Common myeloid progenitor, CD34-positive (primary cell): ENCODE data around the gene ADAMTS13.

Experiments
- CTCF ChIA-PET: fragments of 350-600 bp; sonication (Branson Sonifier 250); formaldehyde crosslinking; loops from one replicate; lab custom pipeline; 2021; ENCODE audit warnings: antibody characterized with exemption; lab: Charles Lee
- POLR2A ChIA-PET: fragments of 350-600 bp; sonication (Branson Sonifier 250); formaldehyde crosslinking; loops from one replicate; lab custom pipeline; 2021; ENCODE audit warnings: antibody characterized with exemption; lab: Charles Lee
- DNase-seq, 3 donors: peaks; one replicate each; pipeline versions ENCODE4 v3.0.0 to v3.0.0-alpha.2; 2013
- H3K27ac ChIP-seq, 2 experiments: 1 replicate in 1 of 2; 2 replicates in 1 of 2; pipeline ENCODE4 v1.7.0; 2013; ENCODE audit warnings: inconsistent platforms in 2 of 2, low read length in 2 of 2, mild to moderate bottlenecking in 2 of 2, low read depth in 1 of 2, moderate library complexity in 1 of 2; ENCODE audit not compliant: severe bottlenecking in 2 of 2, insufficient read depth in 1 of 2, poor library complexity in 1 of 2
- H3K27me3 ChIP-seq, 5 experiments: replicated peaks in 2 of 5; 1 replicate in 3 of 5; 2 replicates in 2 of 5; pipeline versions ENCODE4 v1.6.1 to v1.7.0; 2013; ENCODE audit warnings: low read length in 4 of 5, mild to moderate bottlenecking in 2 of 5, moderate library complexity in 2 of 5, inconsistent platforms in 1 of 5; ENCODE audit not compliant: insufficient read depth in 5 of 5, control insufficient read depth in 4 of 5
- H3K36me3 ChIP-seq, 4 experiments: 1 replicate in 2 of 4; 2 replicates in 2 of 4; pipeline versions ENCODE4 v1.6.1 to v1.7.0; 2013; ENCODE audit warnings: low read length in 3 of 4, control low read depth in 1 of 4, mild to moderate bottlenecking in 1 of 4; ENCODE audit not compliant: control insufficient read depth in 4 of 4, insufficient read depth in 4 of 4
- H3K4me1 ChIP-seq, 4 experiments: 1 replicate in 3 of 4; 2 replicates in 1 of 4; pipeline versions ENCODE4 v1.6.1 to v1.7.1; 2013; ENCODE audit warnings: low read length in 3 of 4, mild to moderate bottlenecking in 3 of 4, control low read depth in 1 of 4, inconsistent platforms in 1 of 4, moderate library complexity in 1 of 4; ENCODE audit not compliant: control insufficient read depth in 4 of 4, insufficient read depth in 4 of 4; ENCODE audit errors: control extremely low read depth in 1 of 4
- H3K4me3 ChIP-seq, 7 experiments: 1 replicate in 4 of 7; 2 replicates in 3 of 7; pipeline versions ENCODE4 v1.5.1 to v1.7.0; 2013; ENCODE audit warnings: mild to moderate bottlenecking in 7 of 7, low read length in 6 of 7, moderate library complexity in 6 of 7, inconsistent platforms in 2 of 7, low read depth in 2 of 7, control low read depth in 1 of 7; ENCODE audit not compliant: insufficient read depth in 4 of 7, control insufficient read depth in 1 of 7; ENCODE audit errors: extremely low read depth in 1 of 7
- H3K9me3 ChIP-seq, 5 experiments: 1 replicate in 4 of 5; 2 replicates in 1 of 5; pipeline versions ENCODE4 v1.6.1 to v1.7.1; 2013; ENCODE audit warnings: low read length in 4 of 5, mild to moderate bottlenecking in 2 of 5, inconsistent platforms in 1 of 5, low read depth in 1 of 5, moderate library complexity in 1 of 5; ENCODE audit not compliant: control insufficient read depth in 4 of 5, insufficient read depth in 2 of 5; ENCODE audit errors: control extremely low read depth in 1 of 5
- WGBS: methylation state at CpG from one replicate; pipeline ENCODE4 v1.1.5; 2013; ENCODE audit not compliant: insufficient coverage; 5-methylcytosine and 5-hydroxymethylcytosine counted together

The ADAMTS13 gene

DNA sequence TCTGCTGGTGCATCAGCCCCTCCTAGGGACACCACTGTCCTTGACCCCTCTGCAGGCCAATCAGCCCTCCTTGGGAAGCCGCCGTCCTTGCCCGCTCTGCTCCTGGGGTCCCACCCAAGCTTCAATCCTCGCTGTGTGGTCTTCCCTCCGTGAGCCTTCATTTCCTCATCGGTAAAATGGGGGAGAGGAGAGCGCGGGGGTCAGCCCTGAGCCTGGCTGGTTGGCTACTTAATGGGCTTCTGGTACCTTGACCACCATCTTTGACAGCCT is 69.4 kb downstream of the ADAMTS13 start:
- POLR2A ChIA-PET, result no interaction called here

DNA sequence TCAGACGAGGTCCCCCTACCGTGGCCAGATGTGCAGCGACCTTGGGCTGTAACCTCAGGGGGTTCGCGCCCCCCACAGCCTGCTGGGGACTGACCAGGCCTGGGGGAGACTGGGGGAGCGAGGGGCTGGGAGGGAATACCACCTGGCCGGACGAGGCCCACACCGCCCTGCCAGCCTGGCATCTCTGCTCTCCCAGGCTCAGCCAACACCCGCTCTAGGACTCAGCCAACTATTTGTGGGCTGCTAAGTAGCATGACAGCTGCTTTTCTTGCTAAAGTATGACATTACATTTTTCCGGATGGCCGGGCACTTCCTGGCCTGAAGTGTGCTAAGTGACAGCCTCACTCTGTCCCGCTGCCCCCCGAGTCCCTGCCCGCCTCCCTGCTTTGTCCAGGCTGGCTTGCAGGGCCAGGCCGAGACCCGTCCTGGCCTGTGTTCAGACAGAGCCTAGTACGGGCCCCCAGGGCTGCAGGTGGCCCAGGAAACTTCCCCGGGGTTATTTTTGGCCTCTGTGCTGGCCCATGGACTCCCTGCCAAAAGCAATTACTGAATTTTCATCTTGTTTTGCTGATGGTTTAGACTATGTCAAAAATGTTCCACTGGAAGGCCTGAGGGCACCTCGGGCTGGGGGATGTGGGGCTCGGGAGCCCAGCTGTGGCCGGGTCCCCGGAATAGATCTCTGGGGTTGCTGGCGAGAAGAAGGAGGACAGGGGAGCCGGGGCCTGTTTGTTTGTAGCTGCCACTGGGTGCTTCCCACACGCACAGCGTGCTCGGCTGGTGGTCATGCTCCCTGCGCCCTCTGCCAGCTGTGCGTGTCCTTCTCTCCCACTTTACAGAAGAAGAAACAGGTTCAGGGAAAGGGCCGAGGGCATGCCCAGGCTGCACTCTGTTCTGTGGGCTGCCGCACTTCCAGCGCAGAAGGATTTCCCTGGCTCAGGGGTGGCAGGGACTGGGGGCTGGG is 70.2 kb downstream of the ADAMTS13 start:
- no peak overlapping the region for H3K27ac ChIP-seq
- H3K36me3 ChIP-seq, result no peaks in the 10 kb centered on the region
- no peak overlapping the region for H3K4me3 ChIP-seq
- POLR2A ChIA-PET, result no interaction called here
- CTCF ChIA-PET, result interaction anchor here (0.8 kb wide), 1 partner anchor 94 kb away, joined by 3 read pairs; no protein-coding TSS in a partner anchor
- no peak for DNase-seq
- no peaks in the 10 kb centered on the region for H3K9me3 ChIP-seq
- H3K4me1 ChIP-seq, result peaks cover 0 to 10% (median 8%) of the 10 kb centered on the region in 4 experiments
- WGBS, result 93% methylated on average over 30 of the region's 33 CpGs
- no peaks in the 10 kb centered on the region for H3K27me3 ChIP-seq

More for the DNA sequence above, 69.4 kb downstream of the ADAMTS13 start:
- Histone ChIP-seq H3K4me3 (no peak overlapping the region), H3K27ac (no peak overlapping the region), H3K9me3 (no peaks in the 10 kb centered on the region), H3K36me3 (no peaks in the 10 kb centered on the region), H3K27me3 (no peaks in the 10 kb centered on the region), H3K4me1 (peaks cover 0 to 10% (median 8%) of the 10 kb centered on the region in 4 experiments)
- no peak for DNase-seq
- CTCF ChIA-PET, result interaction anchor here (0.8 kb wide), 1 partner anchor 93 kb away, joined by 3 read pairs; no protein-coding TSS in a partner anchor
- WGBS, result 100% methylated on average over 1 of the region's 8 CpGs

DNA sequence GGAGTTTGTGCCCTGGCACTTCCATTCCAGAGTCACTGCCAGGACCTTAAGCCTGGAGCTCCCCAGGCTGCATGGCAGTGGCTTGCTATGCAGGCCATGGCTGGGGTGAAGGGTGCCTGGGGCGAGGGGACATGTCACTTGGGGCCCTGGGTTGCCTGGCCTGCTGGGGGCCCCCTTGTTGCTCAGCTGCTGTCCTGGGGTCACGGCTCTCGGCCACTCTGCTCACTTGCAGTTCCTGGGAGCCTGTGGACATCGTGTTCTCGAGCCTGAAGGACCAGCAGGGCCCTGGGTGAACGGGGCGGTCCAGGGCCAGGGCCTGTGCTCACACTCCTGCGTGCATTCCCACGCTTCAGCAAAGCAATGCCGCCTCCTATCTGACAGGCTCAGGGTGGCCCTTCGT is 71.3 kb downstream of the ADAMTS13 start:
- Histone ChIP-seq H3K27me3 (no peaks in the 10 kb centered on the region), H3K4me1 (peaks cover 0 to 3% (median 0%) of the 10 kb centered on the region in 4 experiments), H3K4me3 (no peak overlapping the region), H3K36me3 (no peaks in the 10 kb centered on the region), H3K27ac (no peak overlapping the region), H3K9me3 (no peaks in the 10 kb centered on the region)
- 86% methylated on average over 11 of the region's 11 CpGs for WGBS
- ChIA-PET POLR2A (no interaction called here), CTCF (interaction anchor here (1.0 kb wide), 1 partner anchor 12 kb away, joined by 3 read pairs; no protein-coding TSS in a partner anchor)
- no peak for DNase-seq

DNA sequence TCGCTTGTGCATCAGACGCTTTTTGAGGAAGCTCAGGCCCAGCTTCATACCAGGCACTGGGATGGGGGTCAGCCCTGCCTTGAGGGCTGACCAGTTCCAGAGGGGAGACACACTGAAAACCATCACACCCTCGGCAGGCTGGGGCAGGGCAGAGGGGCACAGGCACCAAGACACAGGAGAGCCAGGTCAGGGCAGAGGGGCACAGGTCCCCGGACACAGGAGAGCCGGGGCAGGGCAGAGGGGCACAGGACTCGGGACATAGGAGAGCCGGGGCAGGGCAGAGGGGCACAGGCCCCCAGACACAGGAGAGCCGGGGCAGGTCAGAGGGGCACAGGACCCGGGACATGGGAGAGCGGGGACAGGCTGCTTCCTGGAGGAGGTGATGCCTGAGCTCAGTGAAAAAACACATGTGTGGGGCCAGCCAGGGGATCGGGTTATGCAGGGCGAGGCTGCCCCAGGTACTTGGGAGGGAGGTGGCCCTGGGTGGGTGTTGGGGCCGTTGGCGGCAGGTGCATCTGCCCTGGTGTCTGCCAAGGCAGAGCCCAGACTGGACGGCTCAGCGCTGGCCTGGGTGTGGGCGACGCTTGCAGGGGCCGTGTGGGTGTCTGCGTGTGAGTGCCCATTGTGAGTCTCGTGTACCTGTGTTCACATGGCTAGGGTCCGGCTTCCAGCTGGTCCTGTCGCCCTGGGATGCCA is 71.8 kb downstream of the ADAMTS13 start:
- CTCF ChIA-PET, result interaction anchor here (1.0 to 2.3 kb wide), 3 partner anchors 12 to 90 kb away, joined by 3 to 9 read pairs (median 4); no protein-coding TSS in a partner anchor
- Histone ChIP-seq H3K27ac (no peak overlapping the region), H3K27me3 (no peaks in the 10 kb centered on the region), H3K4me1 (peaks cover 0 to 3% (median 0%) of the 10 kb centered on the region in 4 experiments), H3K4me3 (no peak overlapping the region), H3K36me3 (no peaks in the 10 kb centered on the region), H3K9me3 (no peaks in the 10 kb centered on the region)
- no peak for DNase-seq
- POLR2A ChIA-PET, result no interaction called here
- WGBS, result 93% methylated on average over 23 of the region's 23 CpGs

DNA sequence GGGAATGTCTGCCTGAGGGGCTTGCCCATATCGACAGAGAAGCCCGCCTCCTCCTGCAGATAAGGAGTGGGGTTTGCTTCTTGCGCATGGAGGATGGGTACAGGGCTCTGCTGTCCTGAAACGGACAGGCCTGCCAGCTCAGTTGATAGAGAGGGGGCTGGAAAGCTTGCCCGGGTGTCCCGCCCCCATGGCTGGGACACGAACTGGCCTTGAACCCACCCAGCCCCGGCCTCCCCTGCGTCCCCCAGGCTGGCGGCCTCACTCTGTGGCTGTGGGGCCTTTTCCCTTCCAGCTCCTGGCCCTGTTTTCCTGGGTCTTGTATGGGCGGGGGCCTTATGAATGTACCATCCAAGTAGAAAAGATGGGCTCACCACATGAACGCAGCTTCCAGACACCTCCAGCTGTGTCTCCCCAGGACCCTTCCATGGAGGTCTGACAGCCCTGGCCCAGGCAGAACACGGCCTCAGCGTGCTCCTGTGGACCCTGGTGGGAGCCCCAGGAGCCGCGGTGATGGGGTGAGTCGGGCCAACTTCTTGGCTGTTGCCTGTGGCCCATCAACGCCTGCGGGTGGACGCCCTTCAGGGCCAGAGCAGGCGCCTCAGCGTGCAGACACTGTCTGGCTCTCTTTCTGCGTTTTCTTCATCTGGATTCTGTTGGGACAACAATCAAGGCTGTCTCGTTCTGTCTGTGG is 72.6 kb downstream of the ADAMTS13 start:
- DNase-seq, result no peak
- Histone ChIP-seq H3K36me3 (no peaks in the 10 kb centered on the region), H3K27ac (no peak overlapping the region), H3K27me3 (no peaks in the 10 kb centered on the region), H3K4me1 (peaks cover 0 to 3% (median 0%) of the 10 kb centered on the region in 4 experiments), H3K4me3 (no peak overlapping the region), H3K9me3 (no peaks in the 10 kb centered on the region)
- ChIA-PET CTCF (interaction anchor here (0.9 to 2.3 kb wide), 4 partner anchors 8 to 309 kb away, joined by 4 to 22 read pairs (median 7); no protein-coding TSS in a partner anchor), POLR2A (no interaction called here)
- 98% methylated on average over 23 of the region's 24 CpGs for WGBS

DNA sequence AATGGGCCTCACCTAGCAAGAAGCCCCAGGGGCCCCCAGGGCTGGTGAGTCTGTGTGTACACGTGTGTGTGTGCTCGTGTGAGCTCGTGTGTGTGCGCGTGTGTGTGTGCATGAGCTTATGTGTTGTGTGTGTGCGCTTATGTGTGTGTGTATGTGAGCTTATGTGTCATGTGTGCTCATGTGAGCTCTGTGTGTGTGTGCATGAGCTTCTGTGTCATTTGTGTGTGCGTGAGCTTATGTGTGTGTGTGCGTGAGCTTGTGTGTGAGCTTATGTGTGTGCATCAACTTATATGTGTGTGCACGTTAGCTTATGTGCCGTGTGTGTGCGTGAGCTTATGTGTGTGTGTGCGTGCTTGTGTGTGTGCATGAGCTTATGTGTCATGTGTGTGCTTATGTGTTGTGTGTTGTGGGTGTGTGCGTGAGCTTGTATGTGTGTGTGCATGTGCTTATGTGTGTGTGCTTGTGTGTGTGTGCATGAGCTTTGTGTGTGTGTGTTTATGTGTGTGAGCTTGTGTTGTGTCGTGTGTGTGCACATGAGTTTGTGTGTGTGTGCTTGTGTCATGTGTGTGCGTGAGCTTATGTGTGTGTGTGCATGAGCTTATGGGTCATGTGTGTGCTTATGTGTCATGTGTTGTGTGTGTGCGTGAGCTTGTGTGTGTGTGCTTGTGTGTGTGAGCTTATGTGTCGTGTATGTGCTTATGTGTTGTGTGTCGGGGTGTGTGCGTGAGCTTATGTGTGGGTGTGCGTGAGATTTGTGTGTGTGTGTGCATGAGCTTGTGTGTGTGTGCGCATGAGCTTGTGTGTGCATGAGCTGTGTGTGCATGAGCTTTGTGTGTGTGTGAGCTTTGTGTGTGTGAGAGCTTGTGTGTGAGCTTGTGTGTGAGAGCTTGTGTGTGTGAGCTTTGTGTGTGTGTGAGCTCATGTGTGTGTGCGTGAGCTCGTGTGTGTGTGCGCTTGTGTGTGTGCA is 73.4 kb downstream of the ADAMTS13 start:
- Histone ChIP-seq H3K4me3 (no peak overlapping the region), H3K4me1 (peaks cover 0 to 3% (median 0%) of the 10 kb centered on the region in 4 experiments), H3K36me3 (no peaks in the 10 kb centered on the region), H3K27me3 (no peaks in the 10 kb centered on the region), H3K27ac (no peak overlapping the region), H3K9me3 (no peaks in the 10 kb centered on the region)
- ChIA-PET CTCF (interaction anchor here (0.9 to 2.3 kb wide), 7 partner anchors 9 to 309 kb away, joined by 3 to 22 read pairs (median 6); no protein-coding TSS in a partner anchor), POLR2A (no interaction called here)
- no peak for DNase-seq
- WGBS, result 93% methylated on average over 15 of the region's 24 CpGs
